AG09309 (cell line): Measurements from ENCODE around the gene FRZB.

Experiments
- DNase-seq: peaks from one replicate; pipeline ENCODE4 v3.0.0-alpha.2; 2010; ENCODE audit warnings: low read depth
- H3K4me3 ChIP-seq: 2 replicates; pipeline ENCODE4 v1.5.1; 2011; ENCODE audit warnings: mild to moderate bottlenecking, low read depth, low read length, moderate library complexity; ENCODE audit not compliant: control insufficient read depth
- TF ChIP-seq, protein P1 (sequence below): IDR thresholded peaks from 2 replicates; pipeline ENCODE4 v1.5.1; 2011; ENCODE audit warnings: mild to moderate bottlenecking, low read depth, low read length, inconsistent platforms; ENCODE audit not compliant: insufficient read depth, control insufficient read depth; ENCODE audit errors: missing control alignments

FRZB gene

DNA sequence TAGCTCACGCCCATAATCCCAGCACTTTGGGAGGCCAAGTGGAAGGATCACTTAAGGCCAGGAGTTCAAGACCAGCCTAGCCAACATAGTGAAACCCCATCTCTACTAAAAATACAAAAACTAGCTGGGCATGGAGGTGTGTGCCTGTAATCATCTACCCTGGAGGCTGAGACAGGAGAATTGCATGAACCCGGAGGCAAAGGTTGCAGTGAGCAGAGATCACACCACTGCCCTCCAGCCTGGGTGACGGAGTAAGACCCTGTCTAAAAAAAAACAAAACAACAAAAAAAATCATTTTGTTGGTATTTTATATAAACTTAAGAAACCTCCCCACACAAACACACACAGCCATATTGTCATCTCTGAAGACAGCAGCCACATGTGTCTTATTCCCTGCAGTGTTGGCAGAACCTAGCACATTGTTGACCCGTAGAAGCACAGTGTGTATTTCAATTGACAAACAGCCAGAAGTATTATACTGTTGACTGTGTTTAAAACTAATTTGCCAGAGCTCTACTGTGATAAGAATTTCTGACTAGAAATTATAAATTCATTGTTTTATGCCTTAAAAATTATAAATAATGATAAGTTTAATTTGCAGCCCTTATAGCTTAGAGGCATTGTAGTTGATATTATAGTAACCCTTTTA, 82.3 kb downstream of the FRZB start:
- TF ChIP-seq, protein P1, sequence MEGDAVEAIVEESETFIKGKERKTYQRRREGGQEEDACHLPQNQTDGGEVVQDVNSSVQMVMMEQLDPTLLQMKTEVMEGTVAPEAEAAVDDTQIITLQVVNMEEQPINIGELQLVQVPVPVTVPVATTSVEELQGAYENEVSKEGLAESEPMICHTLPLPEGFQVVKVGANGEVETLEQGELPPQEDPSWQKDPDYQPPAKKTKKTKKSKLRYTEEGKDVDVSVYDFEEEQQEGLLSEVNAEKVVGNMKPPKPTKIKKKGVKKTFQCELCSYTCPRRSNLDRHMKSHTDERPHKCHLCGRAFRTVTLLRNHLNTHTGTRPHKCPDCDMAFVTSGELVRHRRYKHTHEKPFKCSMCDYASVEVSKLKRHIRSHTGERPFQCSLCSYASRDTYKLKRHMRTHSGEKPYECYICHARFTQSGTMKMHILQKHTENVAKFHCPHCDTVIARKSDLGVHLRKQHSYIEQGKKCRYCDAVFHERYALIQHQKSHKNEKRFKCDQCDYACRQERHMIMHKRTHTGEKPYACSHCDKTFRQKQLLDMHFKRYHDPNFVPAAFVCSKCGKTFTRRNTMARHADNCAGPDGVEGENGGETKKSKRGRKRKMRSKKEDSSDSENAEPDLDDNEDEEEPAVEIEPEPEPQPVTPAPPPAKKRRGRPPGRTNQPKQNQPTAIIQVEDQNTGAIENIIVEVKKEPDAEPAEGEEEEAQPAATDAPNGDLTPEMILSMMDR: no peak
- H3K4me3 ChIP-seq: no peak overlapping the region
- no peak for DNase-seq
